Pancreas (tissue), 10 donors: ENCODE data around the gene STMND1. TPM values are rescaled to one million over a fixed set of nuclear protein-coding genes. Genes with fewer than 3 reads are reported as not detected.

Experiments used
- ATAC-seq, 4 donors: fragments of 200-7000 bp; cut with Tn5 transposase; one replicate each; pipeline versions ENCODE4 v1.8.0 to v1.9.1; 2020; ENCODE audit warnings: mild to moderate bottlenecking in 4 of 4, moderate library complexity in 4 of 4
- DNase-seq, 6 donors: peaks; one replicate each; pipeline ENCODE4 v3.0.0-alpha.2; 2020
- FAIRE-seq: peaks from 2 replicates; lab custom pipeline; 2012; peaks lifted over from hg19 to GRCh38; lab: Jason Lieb, UNC
- H3K27ac ChIP-seq, 4 donors: fragments of 200-600 bp; sonication (generic); 1 replicate in 3 of 4; 2 replicates in 1 of 4; pipeline versions ENCODE4 v1.5.0 to v1.8.0; 2020
- H3K27me3 ChIP-seq, 4 donors: fragments of 200-600 bp; one replicate each; pipeline ENCODE4 v1.8.0; 2021
- H3K36me3 ChIP-seq, 3 donors: fragments of 200-600 bp; sonication (generic) in 1 of 3; one replicate each; pipeline versions ENCODE4 v1.5.0 to v1.8.0; 2020 to 2021
- H3K4me1 ChIP-seq, 3 donors: fragments of 200-600 bp; one replicate each; pipeline ENCODE4 v1.8.0; 2021
- H3K4me3 ChIP-seq, 4 donors: fragments of 200-600 bp; sonication (generic) in 2 of 4; one replicate each; pipeline versions ENCODE4 v1.5.0 to v1.8.0; 2020 to 2021
- H3K9me3 ChIP-seq, 4 donors: fragments of 200-600 bp; one replicate each; pipeline ENCODE4 v1.8.0; 2021
- CTCF ChIP-seq, 4 donors: fragments of 200-600 bp; sonication (generic) in 3 of 4; IDR thresholded peaks; one replicate each; pipeline versions ENCODE4 v1.5.0 to v1.8.0; 2021; ENCODE audit warnings: antibody characterized with exemption in 4 of 4
- WGBS, 2 donors: extraction: QIAGEN DNeasy Blood & Tissue Kit; methylation state at CpG; one replicate each; pipeline ENCODE4 v1.1.7; 2013; 5-methylcytosine and 5-hydroxymethylcytosine counted together
- intact Hi-C, 3 donors: fragments of 100-400 bp; cut with DNase I; formaldehyde crosslinking; loops; one replicate each; pipeline versions ENCODE4 v1.11.1 to v1.14.2; 2022
- polyA plus RNA-seq, 2 donors: library from polyadenylated mRNA; stranded (reverse); fragments of 200-250 nt; gene quantifications; one replicate each; pipeline ENCODE4 v1.2.3, GENCODE V29; 2013
- total RNA-seq, 6 donors: library from RNA; stranded (reverse); fragmentation: NEBNext Ultra II Directional in 4 of 6; extraction: Animal tissue kit (Norgen Biotek cat#: 25700) in 4 of 6; gene quantifications; one replicate each; pipeline versions ENCODE4 v1.2.1 to v1.2.4, GENCODE V29; 2021 to 2023
- donor health status: healthy with polysubstance abuse.
- donor health status: DM: no; HTN: no; CAD: no; lungs with moderate emphysema.
- donor health status: DM: no; HTN: no; CAD: no.
- donor health status: control.
- donor health status: control.
- donor health status: Bipolar disorder and iron deficiency.
- donor health status: DM: yes; HTN: yes; CAD: no.
- donor health status: DM: no; HTN: no; CAD: no.
- donor health status: DM: no; HTN: no; CAD: no.
- donor health status: DM: yes; HTN: yes; CAD: no.

Gene STMND1
- total and polyA plus RNA-seq, 8 donors: 0.21 to 3.8 (median 1.4) TPM

GRCh38 chr6:17098538-17098937 is 3.3 kb upstream of the STMND1 start:
- DNase-seq: no peak

DNA sequence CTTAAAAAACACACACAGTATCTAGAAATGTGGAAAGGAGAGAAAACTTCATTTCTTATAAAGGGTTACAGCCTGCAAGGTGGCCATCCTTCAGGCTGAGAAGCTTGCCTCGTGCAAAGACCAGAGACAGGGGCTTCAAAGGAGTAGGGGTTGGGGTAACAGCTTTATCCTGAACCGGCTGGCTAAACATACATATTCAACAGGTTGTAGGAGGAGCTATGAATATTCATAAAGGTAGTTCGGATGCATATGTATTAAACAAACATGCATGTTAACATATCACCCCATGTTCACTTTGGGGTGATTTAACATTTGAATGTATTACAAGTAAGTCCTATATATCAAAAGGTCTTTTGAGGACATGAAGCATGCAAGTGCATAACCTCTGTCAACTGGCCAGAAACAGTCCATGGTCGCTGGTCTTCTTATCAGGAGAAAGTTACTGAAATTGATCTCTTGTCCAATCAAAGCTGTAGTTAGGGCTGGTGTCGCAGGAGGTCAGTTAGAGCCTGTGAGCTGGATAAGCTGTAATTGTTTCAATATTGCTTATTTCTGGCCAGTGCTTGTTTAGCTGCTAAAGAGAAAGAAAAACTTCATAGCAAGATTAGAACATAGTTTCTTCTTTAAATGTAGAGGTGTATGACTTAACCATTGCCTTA is 2.3 kb upstream of the STMND1 start:
- intact Hi-C loops: no loop called here
- DNase-seq (peak in 4 of 6 donors; percentile 30 to 63 (median 38)), ATAC-seq (peak; percentile 10 to 50 (median 24)), FAIRE-seq (no peak)
- 9 to 15% methylated on average over 5 of the region's 5 CpGs for WGBS, 2 donors
- H3K36me3 ChIP-seq: no peaks in the 10 kb centered on the region
- H3K4me3 ChIP-seq: no peak overlapping the region
- no peak for TF ChIP-seq CTCF (IDR thresholded peaks at IDR 0.05)
- no peaks in the 10 kb centered on the region for H3K9me3 ChIP-seq
- H3K27me3 ChIP-seq: no peaks in the 10 kb centered on the region
- H3K4me1 ChIP-seq: peaks cover 20 to 31% (median 25%) of the 10 kb centered on the region in 3 donors
- no peak overlapping the region for H3K27ac ChIP-seq

More at GRCh38 chr6:17098538-17098937, 3.3 kb upstream of the STMND1 start:
- intact Hi-C loops: no loop called here
- Histone ChIP-seq H3K27me3 (no peaks in the 10 kb centered on the region), H3K4me1 (peaks cover 20 to 31% (median 25%) of the 10 kb centered on the region in 3 donors), H3K27ac (no peak overlapping the region), H3K36me3 (no peaks in the 10 kb centered on the region), H3K9me3 (no peaks in the 10 kb centered on the region), H3K4me3 (no peak overlapping the region)
- FAIRE-seq (no peak), ATAC-seq (peak in 1 of 4 donors; percentile 31)
- TF ChIP-seq CTCF (IDR thresholded peaks at IDR 0.05): no peak
- 53 to 56% methylated on average over 4 of the region's 4 CpGs for WGBS, 2 donors

DNA sequence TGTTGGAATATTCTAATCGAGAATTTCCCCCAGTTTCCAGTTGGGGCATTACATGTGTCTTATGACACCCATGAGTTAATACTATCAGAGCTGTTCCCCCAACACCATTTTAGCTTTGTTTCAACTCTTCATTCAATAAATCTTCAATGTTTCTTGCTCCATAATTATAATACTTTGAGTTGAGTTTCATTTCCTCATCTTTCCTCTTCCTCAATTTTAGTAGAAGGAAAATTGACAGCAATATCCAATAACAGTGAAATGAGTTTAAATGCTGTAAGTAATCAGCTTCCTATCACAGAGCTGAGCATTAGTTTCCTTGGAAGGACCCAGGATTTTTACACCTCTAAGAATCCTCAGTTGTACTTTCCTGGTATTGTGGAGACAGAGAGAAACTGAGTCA is 1.0 kb upstream of the STMND1 start:
- FAIRE-seq: no peak
- H3K9me3 ChIP-seq: no peaks in the 10 kb centered on the region
- 65 to 67% methylated on average over 1 of the region's 1 CpG for WGBS, 2 donors
- no peak for TF ChIP-seq CTCF (IDR thresholded peaks at IDR 0.05)
- H3K27me3 ChIP-seq: no peaks in the 10 kb centered on the region
- no peak for DNase-seq
- H3K36me3 ChIP-seq: no peaks in the 10 kb centered on the region
- no peak overlapping the region for H3K27ac ChIP-seq
- intact Hi-C loops: no loop called here
- peaks cover 16 to 27% (median 25%) of the 10 kb centered on the region in 3 donors for H3K4me1 ChIP-seq
- no peak overlapping the region for H3K4me3 ChIP-seq
- ATAC-seq: no peak

GRCh38 chr6:17102258-17102870 is 514 bp downstream of the STMND1 start:
- 12 to 13% methylated on average over 23 of the region's 23 CpGs for WGBS, 2 donors
- intact Hi-C loops: no loop called here
- TF ChIP-seq CTCF (IDR thresholded peaks at IDR 0.05): no peak
- FAIRE-seq (no peak), ATAC-seq (peak; percentile 37 to 58 (median 42)), DNase-seq (no peak)
- Histone ChIP-seq H3K4me1 (peaks cover 9 to 19% (median 16%) of the 10 kb centered on the region in 3 donors), H3K36me3 (no peaks in the 10 kb centered on the region), H3K27ac (peak overlapping the region; percentile 41 to 85 (median 56)), H3K27me3 (no peaks in the 10 kb centered on the region), H3K4me3 (peak overlapping the region; percentile 33 to 68 (median 58)), H3K9me3 (no peaks in the 10 kb centered on the region)

DNA sequence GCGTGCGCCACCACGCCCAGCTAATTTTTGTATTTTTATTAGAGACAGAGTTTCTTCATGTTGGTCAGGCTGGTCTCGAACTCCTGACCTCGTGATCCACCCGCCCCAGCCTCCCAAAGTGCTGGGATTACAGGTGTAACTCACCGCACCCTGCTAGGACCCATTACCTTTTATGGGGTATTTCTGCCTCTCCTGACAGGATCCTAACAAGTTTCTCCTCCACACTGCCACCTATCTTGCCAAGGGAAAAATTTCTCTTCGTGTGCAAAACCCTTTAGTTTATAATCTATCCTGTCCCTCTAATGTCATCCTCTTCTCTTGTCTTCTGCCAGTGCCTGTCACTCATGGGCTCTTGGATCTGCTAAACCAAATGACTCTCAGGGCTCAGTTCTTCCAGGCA is 1.9 kb downstream of the STMND1 start:
- WGBS, 2 donors: 88 to 91% methylated on average over 8 of the region's 8 CpGs
- Histone ChIP-seq H3K4me1 (peaks cover 9 to 14% (median 12%) of the 10 kb centered on the region in 3 donors), H3K36me3 (no peaks in the 10 kb centered on the region), H3K27ac (no peak overlapping the region), H3K27me3 (no peaks in the 10 kb centered on the region), H3K9me3 (no peaks in the 10 kb centered on the region), H3K4me3 (no peak overlapping the region)
- intact Hi-C loops: no loop called here
- FAIRE-seq: no peak
- no peak for TF ChIP-seq CTCF (IDR thresholded peaks at IDR 0.05)
- no peak for DNase-seq
- ATAC-seq: no peak
